ENCODE data around the gene PVRIG.
"Not testable (repeated sequence)": the region's sequence is repeated elsewhere in the genome, so short reads cannot be mapped to it uniquely, and the experiment has no call there.

The PVRIG gene

DNA sequence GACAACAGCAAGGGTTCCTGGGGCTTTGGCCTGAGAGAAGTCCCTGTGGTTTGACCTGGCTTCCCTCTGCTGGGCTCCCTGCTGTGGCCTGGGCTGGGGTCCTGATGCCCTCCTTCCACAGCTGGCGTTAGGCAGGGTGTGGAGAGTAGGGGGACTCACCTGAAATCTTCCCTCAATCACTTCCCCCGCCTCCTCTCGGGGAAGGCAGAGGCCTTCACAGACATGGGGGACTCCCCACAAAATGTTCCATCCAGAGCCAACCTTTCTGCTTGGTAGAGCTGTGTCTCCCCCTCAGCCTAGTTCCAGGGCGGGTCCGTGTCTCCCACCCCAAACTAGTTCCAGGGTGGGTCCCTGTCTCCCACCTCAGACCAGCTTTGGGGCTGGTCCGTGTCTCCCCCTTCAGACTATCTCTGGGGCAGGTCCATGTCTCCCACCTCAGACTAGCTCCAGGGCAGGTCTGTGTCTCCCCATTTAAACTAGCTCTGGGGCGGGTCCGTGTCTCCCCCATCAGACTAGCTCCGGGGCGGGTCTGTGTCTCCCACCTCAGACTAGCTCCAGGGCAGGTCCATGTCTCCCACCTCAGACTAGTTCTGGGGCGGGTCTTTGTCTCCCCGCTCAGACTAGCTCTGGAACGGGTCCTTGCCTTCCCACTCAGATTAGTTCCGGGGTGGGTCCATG is 2.2 kb downstream of the PVRIG start:
- no peak overlapping the region for H3K4me3 ChIP-seq (ENCODE audit: low read length)
- TF ChIP-seq CTCF (IDR thresholded peaks at IDR 0.05; ENCODE audit: insufficient read depth, low read depth, low read length, missing control alignments): no peak
- no peak for DNase-seq (ENCODE audit: low read depth)

GRCh38 chr7:100222445-100223132 is 2.8 kb downstream of the PVRIG start:
- TF ChIP-seq CTCF (IDR thresholded peaks at IDR 0.05; ENCODE audit: insufficient read depth, low read depth, low read length, missing control alignments): no peak
- H3K4me3 ChIP-seq (ENCODE audit: low read length): no peak overlapping the region
- DNase-seq (ENCODE audit: low read depth): no peak

GRCh38 chr7:100223376-100223927 is 3.7 kb downstream of the PVRIG start:
- not testable (repeated sequence) for DNase-seq (ENCODE audit: low read depth); H3K4me3 ChIP-seq (ENCODE audit: low read length)

DNA sequence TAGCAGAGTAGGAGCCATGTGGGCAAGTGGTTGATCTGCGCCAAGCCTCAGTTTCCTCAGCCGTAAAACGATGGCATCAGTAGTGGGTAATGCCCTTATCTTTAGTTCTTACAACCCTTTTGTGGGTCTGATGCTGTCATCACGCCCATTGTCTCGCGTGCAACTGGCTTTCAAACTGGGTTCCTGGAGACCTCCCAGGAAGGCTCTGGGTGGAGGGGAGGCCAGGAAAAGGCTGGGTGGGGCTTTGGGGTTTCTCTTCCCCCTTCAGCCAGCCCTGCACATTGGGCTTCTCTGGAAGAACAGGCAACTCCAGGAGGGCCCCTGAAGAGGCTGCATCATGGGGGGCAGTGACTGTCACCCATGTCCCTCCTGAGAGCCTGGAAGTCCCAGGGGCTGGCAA is 5.1 kb downstream of the PVRIG start:
- not testable (repeated sequence) for DNase-seq (ENCODE audit: low read depth); H3K4me3 ChIP-seq (ENCODE audit: low read length)

DNA sequence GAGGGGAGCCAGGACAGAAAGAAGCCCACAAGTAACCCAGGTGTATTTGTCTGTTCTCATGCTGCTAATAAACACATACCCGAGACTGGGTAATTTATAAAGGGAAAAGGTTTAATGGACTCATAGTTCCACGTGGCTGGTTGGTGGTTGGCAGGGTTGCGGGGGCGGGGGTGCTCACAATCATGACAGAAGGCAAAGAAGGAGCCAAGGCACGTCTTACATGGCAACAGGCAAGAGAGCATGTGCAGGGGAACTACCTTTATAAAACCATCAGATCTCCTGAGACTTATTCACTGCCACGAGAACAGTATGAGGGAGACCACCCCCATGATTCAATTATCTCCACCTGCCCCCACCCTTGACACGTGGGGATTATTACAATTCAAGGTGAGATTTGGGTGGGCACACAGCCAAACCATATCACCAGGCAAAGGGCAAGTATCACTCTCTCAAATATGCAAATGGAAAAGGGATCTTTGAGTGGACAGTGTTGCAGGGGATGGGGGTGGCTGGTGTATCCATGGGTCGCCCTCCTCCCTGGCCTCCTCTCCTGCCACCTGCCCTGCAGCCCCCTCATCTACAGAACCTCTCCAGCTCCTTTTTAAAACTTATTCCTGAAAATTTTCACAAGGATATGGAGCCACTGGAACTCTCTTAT is 15.0 kb downstream of the PVRIG start:
- DNase-seq (ENCODE audit: low read depth): not testable (repeated sequence)

DNA sequence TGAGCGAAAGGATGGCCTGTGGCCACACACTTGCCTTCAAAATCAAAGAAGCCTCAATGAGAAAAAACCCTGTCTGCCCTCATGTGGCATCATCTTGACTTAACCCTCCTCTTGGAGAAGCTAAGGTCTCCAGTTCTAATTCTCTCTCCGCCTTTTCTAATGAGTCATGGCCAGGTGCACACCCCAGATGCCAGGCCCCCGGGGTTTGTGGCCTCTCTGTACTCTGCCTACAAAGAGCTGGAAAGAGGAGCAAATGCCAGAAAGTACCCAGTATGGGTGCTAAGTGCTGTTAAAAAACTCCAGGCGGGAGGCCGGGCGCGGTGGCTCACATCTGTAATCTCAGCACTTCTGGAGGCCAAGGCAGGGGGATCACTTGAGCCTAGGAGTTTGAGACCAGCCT is 20.2 kb downstream of the PVRIG start:
- H3K4me3 ChIP-seq (ENCODE audit: low read length): not testable (repeated sequence)
- DNase-seq (ENCODE audit: low read depth): peak; percentile 17

More for the DNA sequence above, 15.0 kb downstream of the PVRIG start:
- not testable (repeated sequence) for H3K4me3 ChIP-seq (ENCODE audit: low read length)

DNA sequence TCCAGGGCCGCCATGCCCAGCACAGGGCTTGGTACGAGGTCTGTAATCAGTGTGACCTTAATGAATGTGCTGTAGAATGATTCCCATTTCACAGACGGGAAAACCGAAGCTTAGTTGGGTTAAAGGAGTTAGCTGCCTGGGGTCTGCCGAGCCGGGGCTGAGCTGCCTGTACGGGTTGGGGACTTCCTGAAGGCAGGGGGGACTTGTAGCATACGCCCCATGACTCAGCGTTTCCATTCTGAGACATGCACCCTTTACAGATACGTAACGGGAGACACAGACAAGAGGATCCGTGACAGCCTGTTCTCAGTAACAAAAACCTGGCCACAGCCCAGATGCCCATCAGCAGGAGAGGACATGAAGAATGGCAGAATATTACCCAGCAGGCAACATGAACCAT is 23.6 kb downstream of the PVRIG start:
- DNase-seq (ENCODE audit: low read depth): peak; percentile 14
- H3K4me3 ChIP-seq (ENCODE audit: low read length): not testable (repeated sequence)

DNA sequence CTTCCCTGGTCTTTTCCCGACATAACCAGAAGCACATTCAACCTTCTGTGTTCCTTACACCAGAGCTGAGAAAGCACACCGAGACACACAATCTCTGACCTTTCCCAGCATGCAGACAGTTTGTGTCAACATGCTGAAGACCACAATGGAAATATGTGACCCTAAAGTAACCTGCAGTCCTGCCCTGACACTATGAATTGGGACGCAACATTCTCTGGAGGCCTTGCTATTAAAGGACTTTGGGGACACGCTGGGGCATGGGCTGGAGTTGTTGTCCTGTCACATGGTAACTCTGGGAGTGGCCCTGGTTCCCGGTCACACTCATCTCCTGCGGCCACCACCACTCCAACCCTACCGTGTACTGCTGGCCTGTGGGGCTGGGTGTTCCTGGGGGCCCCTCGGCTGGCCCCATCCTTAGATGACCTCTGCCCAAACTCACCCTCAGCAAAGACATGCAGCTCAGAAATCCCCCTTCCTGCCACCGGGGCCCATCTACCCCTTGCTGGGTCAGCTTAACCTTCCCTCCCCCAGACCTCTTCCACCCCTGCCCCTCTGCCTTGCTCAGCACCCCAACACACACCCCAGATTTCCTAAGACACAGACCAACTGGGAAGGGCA is 25.3 kb downstream of the PVRIG start:
- DNase-seq (ENCODE audit: low read depth); H3K4me3 ChIP-seq (ENCODE audit: low read length): not testable (repeated sequence)

DNA sequence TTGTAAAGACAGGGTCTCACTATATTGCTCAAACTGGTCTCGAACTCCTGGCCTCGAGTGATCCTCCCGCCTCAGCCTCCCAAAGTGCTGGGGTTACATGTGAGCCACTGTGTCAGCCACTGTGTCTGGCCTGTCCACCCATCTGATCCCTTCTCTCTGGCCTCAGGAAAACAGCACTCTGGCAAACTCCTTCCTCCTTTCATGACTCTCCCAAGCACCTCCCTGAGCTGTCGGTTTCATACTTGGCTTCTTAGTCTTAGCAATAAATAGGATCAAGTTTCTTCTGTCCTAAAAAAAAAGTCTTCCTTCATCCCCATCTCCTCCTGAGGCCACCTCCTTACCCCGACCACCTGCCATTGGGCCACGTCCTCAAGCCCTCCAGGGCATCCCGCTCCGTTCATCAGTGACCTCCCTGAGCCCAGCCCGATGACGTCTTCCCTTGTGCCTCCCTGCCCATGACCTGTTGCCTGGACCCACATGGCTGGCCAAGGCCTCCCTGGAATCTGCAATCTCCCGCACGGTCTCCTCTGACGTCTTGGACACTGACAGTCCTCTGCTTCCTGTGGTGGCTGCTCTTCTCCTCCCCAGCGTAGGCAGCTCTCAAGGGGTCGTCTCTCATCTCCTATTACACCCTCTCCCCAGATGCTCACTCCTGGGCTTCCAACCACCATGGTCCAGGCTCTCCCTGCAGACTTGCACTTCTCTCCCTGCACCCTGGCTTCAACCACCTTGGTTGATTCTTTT is 26.5 kb downstream of the PVRIG start:
- not testable (repeated sequence) for DNase-seq (ENCODE audit: low read depth); H3K4me3 ChIP-seq (ENCODE audit: low read length)

- not testable (repeated sequence) for H3K4me3 ChIP-seq (ENCODE audit: low read length); DNase-seq (ENCODE audit: low read depth)
These were observed 27.1 kb downstream of the PVRIG start for GRCh38 chr7:100246865-100247137.

DNA sequence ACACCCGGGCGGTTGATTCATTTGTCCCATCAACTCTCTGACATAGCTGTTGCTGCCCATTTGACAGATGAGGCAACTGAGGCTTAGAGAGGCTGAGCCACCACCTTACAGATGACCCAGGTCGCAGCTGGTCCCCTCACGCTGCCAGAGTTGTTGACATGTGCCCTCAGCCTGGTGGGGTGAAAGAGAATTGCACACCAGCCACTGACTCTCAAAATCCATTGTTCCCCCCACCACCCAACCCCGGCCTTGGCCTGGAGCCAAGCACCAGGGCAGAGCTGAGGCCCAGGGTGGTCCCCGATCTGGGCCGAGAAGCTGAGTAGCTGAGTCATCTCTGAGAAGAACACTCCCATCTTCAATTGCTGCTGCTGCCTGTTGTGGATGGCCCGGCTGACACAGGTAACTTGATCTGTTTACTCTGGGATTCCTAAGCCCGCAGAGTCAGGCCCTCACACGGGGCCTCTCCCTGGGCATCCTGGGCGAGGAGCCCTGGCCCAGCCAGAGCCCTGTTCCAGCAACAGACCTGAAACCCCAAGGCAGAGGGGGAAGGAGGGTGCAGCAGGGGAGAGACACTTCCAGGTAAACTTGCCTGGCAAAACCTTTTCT is 27.5 kb downstream of the PVRIG start:
- no peak for TF ChIP-seq CTCF (IDR thresholded peaks at IDR 0.05; ENCODE audit: insufficient read depth, low read depth, low read length, missing control alignments)
- no peak overlapping the region for H3K4me3 ChIP-seq (ENCODE audit: low read length)
- DNase-seq (ENCODE audit: low read depth): peak; percentile 91

Data from epithelial cell of esophagus (primary cell).